AG09309 (cell line): ENCODE results near the gene PTTG1IP.

Experiments used
- DNase-seq: peaks from one replicate; pipeline ENCODE4 v3.0.0-alpha.2; 2010; ENCODE audit warnings: low read depth
- H3K4me3 ChIP-seq: 2 replicates; pipeline ENCODE4 v1.5.1; 2011; ENCODE audit warnings: mild to moderate bottlenecking, low read depth, low read length, moderate library complexity; ENCODE audit not compliant: control insufficient read depth
- CTCF ChIP-seq: IDR thresholded peaks from 2 replicates; pipeline ENCODE4 v1.5.1; 2011; ENCODE audit warnings: mild to moderate bottlenecking, low read depth, low read length, inconsistent platforms; ENCODE audit not compliant: insufficient read depth, control insufficient read depth; ENCODE audit errors: missing control alignments

The PTTG1IP gene

GRCh38 chr21:44907966-44908895, 34.7 kb upstream of the PTTG1IP start:
- TF ChIP-seq CTCF = no peak
- no peak overlapping the region for H3K4me3 ChIP-seq
- DNase-seq = no peak

- H3K4me3 ChIP-seq = no peak overlapping the region
- DNase-seq = no peak
- no peak for TF ChIP-seq CTCF
Observed at GRCh38 chr21:44907225-44907965, 33.9 kb upstream of the PTTG1IP start.

- no peak for TF ChIP-seq CTCF
- no peak for DNase-seq
- no peak overlapping the region for H3K4me3 ChIP-seq
Observed at GRCh38 chr21:44905728-44906090, 32.2 kb upstream of the PTTG1IP start.

- H3K4me3 ChIP-seq = no peak overlapping the region
- no peak for TF ChIP-seq CTCF
- no peak for DNase-seq
Observed at GRCh38 chr21:44905016-44905727, 31.7 kb upstream of the PTTG1IP start.

GRCh38 chr21:44904141-44904923, 30.8 kb upstream of the PTTG1IP start:
- DNase-seq = no peak
- H3K4me3 ChIP-seq = no peak overlapping the region
- no peak for TF ChIP-seq CTCF

GRCh38 chr21:44903689-44904088, 30.2 kb upstream of the PTTG1IP start:
- H3K4me3 ChIP-seq = no peak overlapping the region
- DNase-seq = no peak
- TF ChIP-seq CTCF = no peak
